GM23338 (cell line): Measurements from ENCODE around the gene ALB. TPM values are rescaled to one million over a fixed set of nuclear protein-coding genes. Genes with fewer than 3 reads are reported as not detected.

Experiments used
- ATAC-seq: fragments of 200-7000 bp; cut with Tn5 transposase; 3 replicates; pipeline ENCODE4 v1.9.1; 2020
- DNase-seq: peaks from one replicate; pipeline ENCODE4 v3.0.0-alpha.2; 2015; ENCODE audit warnings: low spot score
- H2AFZ ChIP-seq: fragments of 200-600 bp; sonication (generic); 2 replicates; pipeline ENCODE4 v1.8.0; 2016; ENCODE audit warnings: antibody characterized with exemption, mild to moderate bottlenecking, moderate library complexity
- H3F3A ChIP-seq: fragments of 200-600 bp; sonication (generic); replicated peaks from 2 replicates; pipeline ENCODE4 v1.8.0; 2017; ENCODE audit warnings: antibody characterized with exemption, mixed run types, low read depth
- H3K27ac ChIP-seq: fragments of 200-600 bp; sonication (generic); 2 replicates; pipeline ENCODE4 v1.6.1; 2016; ENCODE audit warnings: low read depth
- H3K27me3 ChIP-seq: fragments of 200-600 bp; sonication (generic); 2 replicates; pipeline ENCODE4 v1.8.0; 2016; ENCODE audit warnings: mild to moderate bottlenecking, mixed run types, moderate library complexity; ENCODE audit not compliant: insufficient read depth
- H3K36me3 ChIP-seq: fragments of 200-600 bp; sonication (generic); 2 replicates; pipeline ENCODE4 v1.8.0; 2016; ENCODE audit warnings: mild to moderate bottlenecking; ENCODE audit not compliant: insufficient read depth
- H3K4me1 ChIP-seq: fragments of 200-600 bp; sonication (generic); 2 replicates; pipeline ENCODE4 v1.8.0; 2016; ENCODE audit warnings: mild to moderate bottlenecking, moderate library complexity; ENCODE audit not compliant: insufficient read depth
- H3K4me2 ChIP-seq: fragments of 200-600 bp; sonication (generic); 2 replicates; pipeline ENCODE4 v1.7.1; 2017; ENCODE audit warnings: mixed run types
- H3K4me3 ChIP-seq: fragments of 200-600 bp; sonication (generic); 2 replicates; pipeline ENCODE4 v1.6.1; 2016; ENCODE audit warnings: mixed run types
- H3K79me2 ChIP-seq: fragments of 200-600 bp; sonication (generic); replicated peaks from 2 replicates; pipeline ENCODE4 v1.8.0; 2017; ENCODE audit warnings: mild to moderate bottlenecking; ENCODE audit not compliant: insufficient read depth
- H3K9me2 ChIP-seq: fragments of 200-600 bp; sonication (generic); 2 replicates; pipeline ENCODE4 v1.8.0; 2017; ENCODE audit not compliant: insufficient read depth
- H4K20me1 ChIP-seq: fragments of 200-600 bp; sonication (generic); replicated peaks from 2 replicates; pipeline ENCODE4 v1.8.0; 2017; ENCODE audit warnings: mild to moderate bottlenecking; ENCODE audit not compliant: insufficient read depth
- H3K27ac Mint-ChIP-seq: 2 replicates; pipeline ENCODE4 v1.8.0; 2020; ENCODE audit warnings: inconsistent platforms, mild to moderate bottlenecking, moderate library complexity, mixed read lengths
- H3K27me3 Mint-ChIP-seq: 3 replicates; pipeline ENCODE4 v1.8.0; 2022; ENCODE audit warnings: low read depth, mild to moderate bottlenecking, moderate library complexity, mixed read lengths, inconsistent platforms; ENCODE audit not compliant: insufficient read depth, poor library complexity
- H3K36me3 Mint-ChIP-seq: 3 replicates; pipeline ENCODE4 v1.8.0; 2021; ENCODE audit warnings: low read depth, mild to moderate bottlenecking, inconsistent platforms, moderate library complexity, mixed read lengths
- H3K4me1 Mint-ChIP-seq: 3 replicates; pipeline ENCODE4 v1.8.0; 2020; ENCODE audit warnings: mild to moderate bottlenecking, inconsistent platforms, mixed read lengths
- H3K4me3 Mint-ChIP-seq: 3 replicates; pipeline ENCODE4 v1.8.0; 2021; ENCODE audit warnings: moderate library complexity, mild to moderate bottlenecking, inconsistent platforms, mixed read lengths
- H3K9me3 Mint-ChIP-seq: 3 replicates; pipeline ENCODE4 v1.8.0; 2020; ENCODE audit warnings: moderate library complexity, mild to moderate bottlenecking, inconsistent platforms, mixed read lengths
- CREB1 ChIP-seq: fragments of 250-450 bp; sonication (Bioruptor Pico); IDR thresholded peaks from 2 replicates; pipeline ENCODE4 v1.5.0; 2020; ENCODE audit warnings: low read depth, mild to moderate bottlenecking, moderate library complexity
- CTCF ChIP-seq, 2 experiments: fragments of 200-600 bp in 1 of 2; sonication (generic) in 1 of 2; conservative IDR thresholded peaks; 2 replicates each; pipeline versions ENCODE4 v1.5.1 to v1.6.1; 2016 to 2017; ENCODE audit warnings: antibody characterized with exemption in 2 of 2, low read depth in 2 of 2, mild to moderate bottlenecking in 2 of 2, moderate library complexity in 1 of 2
- ETS1 ChIP-seq: IDR thresholded peaks from 2 replicates; pipeline ENCODE4 v1.6.1; 2016; ENCODE audit warnings: antibody characterized with exemption
- EZH2 ChIP-seq: fragments of 200-600 bp; sonication (generic); IDR thresholded peaks from one replicate; pipeline ENCODE4 v1.8.0; 2017; ENCODE audit warnings: antibody characterized with exemption, mild to moderate bottlenecking, low read depth; ENCODE audit not compliant: unreplicated experiment
- EZH2phosphoT487 ChIP-seq: fragments of 200-600 bp; sonication (generic); IDR thresholded peaks from one replicate; pipeline ENCODE4 v1.8.1; 2018; ENCODE audit warnings: antibody characterized with exemption; ENCODE audit not compliant: unreplicated experiment
- JUNB ChIP-seq: IDR thresholded peaks from one replicate; pipeline ENCODE4 v1.6.1; 2016; ENCODE audit warnings: antibody characterized with exemption; ENCODE audit not compliant: unreplicated experiment
- NANOG ChIP-seq: IDR thresholded peaks from 2 replicates; pipeline ENCODE4 v1.6.1; 2016; ENCODE audit warnings: antibody characterized with exemption, borderline replicate concordance
- POLR2AphosphoS5 ChIP-seq: IDR thresholded peaks from 2 replicates; pipeline ENCODE4 v1.6.1; 2016; ENCODE audit warnings: antibody characterized with exemption, low read depth
- REST ChIP-seq: IDR thresholded peaks from one replicate; pipeline ENCODE4 v1.6.1; 2018; ENCODE audit warnings: antibody characterized with exemption; ENCODE audit not compliant: unreplicated experiment
- STAT1 ChIP-seq: IDR thresholded peaks from one replicate; pipeline ENCODE4 v1.6.1; 2016; ENCODE audit warnings: antibody characterized with exemption; ENCODE audit not compliant: unreplicated experiment
- ZNF114 ChIP-seq: fragments of 250-450 bp; sonication (Bioruptor Pico); IDR thresholded peaks from 2 replicates; pipeline ENCODE4 v1.5.0; 2020; ENCODE audit warnings: mild to moderate bottlenecking, moderate library complexity
- ZNF331 ChIP-seq: fragments of 250-450 bp; sonication (Bioruptor Pico); IDR thresholded peaks from 2 replicates; pipeline ENCODE4 v1.5.0; 2020; ENCODE audit warnings: low read depth, mild to moderate bottlenecking, moderate library complexity
- ZNF462 ChIP-seq: fragments of 250-450 bp; sonication (Bioruptor Pico); IDR thresholded peaks from 2 replicates; pipeline ENCODE4 v1.5.0; 2020; ENCODE audit warnings: mild to moderate bottlenecking, moderate library complexity
- polyA plus RNA-seq: library from polyadenylated mRNA; unstranded; fragments of >200 nt; fragmentation: Nextera tagmentation; extraction: Ambion mirVana; gene quantifications from 2 replicates; pipeline ENCODE4 v1.2.1, GENCODE V29; 2016
- total RNA-seq: library from RNA; depleted of rRNA; stranded (reverse); fragments of >200 nt; shearing (Covaris generic); gene quantifications from 2 replicates; pipeline ENCODE4 v1.2.3, GENCODE V29; 2014

Gene ALB
- total and polyA plus RNA-seq, 2 experiments from 2014 or later: not detected

- no peak overlapping the region; the same call in 1 of the 2 replicates for H2AFZ ChIP-seq
- H3K27ac Mint-ChIP-seq: no peak overlapping the region
- no peaks in the 10 kb centered on the region for H3K27me3 Mint-ChIP-seq
- H3K4me1 ChIP-seq: no peaks in the 10 kb centered on the region
- H3K4me3 ChIP-seq: no peak overlapping the region
- H3K27me3 ChIP-seq: no peaks in the 10 kb centered on the region
- H3K4me1 Mint-ChIP-seq: peaks cover 7% of the 10 kb centered on the region; the same call in 2 of the 3 replicates
- H4K20me1 ChIP-seq: no peaks in the 10 kb centered on the region
- no peaks in the 10 kb centered on the region for H3K9me2 ChIP-seq
- no peaks in the 10 kb centered on the region for H3K36me3 ChIP-seq
- H3K79me2 ChIP-seq: no peaks in the 10 kb centered on the region
- H3K4me3 Mint-ChIP-seq: no peak overlapping the region
- no peaks in the 10 kb centered on the region for H3F3A ChIP-seq
- DNase-seq (no peak), ATAC-seq (no peak)
- H3K36me3 Mint-ChIP-seq: no peaks in the 10 kb centered on the region
- no peak overlapping the region for H3K4me2 ChIP-seq
- no peak overlapping the region for H3K27ac ChIP-seq
- H3K9me3 Mint-ChIP-seq: no peaks in the 10 kb centered on the region
- TF ChIP-seq ZNF462: no peak
- no peak for TF ChIP-seq NANOG
- no peak for TF ChIP-seq REST
- no peak for TF ChIP-seq ETS1
- no peak for TF ChIP-seq POLR2AphosphoS5
- TF ChIP-seq ZNF114 (CRISPR knock-in tag): no peak
- no peak for TF ChIP-seq CTCF (conservative IDR thresholded peaks at IDR 0.05; ENCODE audit: low read depth in 2 of 2)
- TF ChIP-seq STAT1: no peak
- no peak for TF ChIP-seq CREB1 (CRISPR knock-in tag)
- TF ChIP-seq EZH2phosphoT487: no peak
- TF ChIP-seq ZNF331 (CRISPR knock-in tag): no peak
- no peak for TF ChIP-seq EZH2
- no peak for TF ChIP-seq JUNB
Measured at GRCh38 chr4:73442275-73442674, 38.2 kb downstream of the ALB start.
